Prostate gland (tissue), 2 donors: ENCODE measurements around the gene GPRC5A.

Source experiments
- CTCF ChIP-seq, 4 experiments: fragments of 200-600 bp in 2 of 4; fragments of 450-650 bp in 2 of 4; sonication (generic) in 2 of 4; IDR thresholded peaks; 1 replicate in 3 of 4; 2 replicates in 1 of 4; pipeline ENCODE4 v1.5.1; 2016 to 2019; ENCODE audit warnings: antibody characterized with exemption in 4 of 4, mild to moderate bottlenecking in 2 of 4, moderate library complexity in 2 of 4
- POLR2AphosphoS5 ChIP-seq: sonication (generic); formaldehyde crosslinking; IDR thresholded peaks from one replicate; pipeline ENCODE4 v1.6.1; 2017; ENCODE audit warnings: antibody characterized with exemption

- no peak for TF ChIP-seq POLR2AphosphoS5
- no peak for TF ChIP-seq CTCF (IDR thresholded peaks at IDR 0.05)
These were observed 7.6 kb downstream of the GPRC5A start for GRCh38 chr12:12898911-12899511.
